Measurements from ENCODE around the gene RSL1D1.

DNA sequence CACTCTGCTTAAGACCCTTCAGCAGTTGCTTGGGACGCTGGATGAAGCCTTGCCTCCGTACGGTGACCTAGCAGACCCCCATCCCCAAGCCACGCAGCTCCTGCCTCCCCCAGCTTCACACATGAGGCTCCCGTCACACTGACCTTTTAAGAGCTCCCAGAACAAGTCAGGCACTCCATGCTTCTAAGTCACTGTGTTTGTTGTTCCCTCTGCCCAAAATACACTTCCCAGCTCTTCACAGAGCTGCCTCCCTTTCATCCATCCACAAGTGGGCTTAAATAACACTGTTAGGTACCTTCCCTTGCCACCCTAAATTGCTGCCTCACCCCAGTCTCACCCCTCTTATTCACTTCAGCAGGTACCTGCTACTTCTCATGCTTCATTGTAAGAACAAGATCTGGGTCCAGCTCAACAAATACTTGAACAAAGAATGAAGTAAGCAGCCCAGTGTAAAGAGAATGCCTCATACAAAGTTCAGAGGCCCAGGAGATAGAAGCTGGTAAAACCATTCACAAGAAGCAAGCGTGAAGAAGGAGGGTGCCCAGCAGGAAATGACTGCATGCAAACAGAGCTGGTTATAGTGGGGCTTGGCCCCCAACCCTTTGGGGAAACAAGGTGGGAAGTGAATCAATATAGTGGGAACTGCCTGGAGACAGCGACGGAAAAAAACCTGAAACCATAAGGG is 60.1 kb downstream of the RSL1D1 start:
- TF ChIP-seq TAF1 (IDR thresholded peaks at IDR 0.05; ENCODE audit: low read depth): no peak
- TF ChIP-seq, protein P1, sequence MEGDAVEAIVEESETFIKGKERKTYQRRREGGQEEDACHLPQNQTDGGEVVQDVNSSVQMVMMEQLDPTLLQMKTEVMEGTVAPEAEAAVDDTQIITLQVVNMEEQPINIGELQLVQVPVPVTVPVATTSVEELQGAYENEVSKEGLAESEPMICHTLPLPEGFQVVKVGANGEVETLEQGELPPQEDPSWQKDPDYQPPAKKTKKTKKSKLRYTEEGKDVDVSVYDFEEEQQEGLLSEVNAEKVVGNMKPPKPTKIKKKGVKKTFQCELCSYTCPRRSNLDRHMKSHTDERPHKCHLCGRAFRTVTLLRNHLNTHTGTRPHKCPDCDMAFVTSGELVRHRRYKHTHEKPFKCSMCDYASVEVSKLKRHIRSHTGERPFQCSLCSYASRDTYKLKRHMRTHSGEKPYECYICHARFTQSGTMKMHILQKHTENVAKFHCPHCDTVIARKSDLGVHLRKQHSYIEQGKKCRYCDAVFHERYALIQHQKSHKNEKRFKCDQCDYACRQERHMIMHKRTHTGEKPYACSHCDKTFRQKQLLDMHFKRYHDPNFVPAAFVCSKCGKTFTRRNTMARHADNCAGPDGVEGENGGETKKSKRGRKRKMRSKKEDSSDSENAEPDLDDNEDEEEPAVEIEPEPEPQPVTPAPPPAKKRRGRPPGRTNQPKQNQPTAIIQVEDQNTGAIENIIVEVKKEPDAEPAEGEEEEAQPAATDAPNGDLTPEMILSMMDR (IDR thresholded peaks at IDR 0.05; ENCODE audit: poor library complexity, severe bottlenecking): no peak
- TF ChIP-seq, protein P2, sequence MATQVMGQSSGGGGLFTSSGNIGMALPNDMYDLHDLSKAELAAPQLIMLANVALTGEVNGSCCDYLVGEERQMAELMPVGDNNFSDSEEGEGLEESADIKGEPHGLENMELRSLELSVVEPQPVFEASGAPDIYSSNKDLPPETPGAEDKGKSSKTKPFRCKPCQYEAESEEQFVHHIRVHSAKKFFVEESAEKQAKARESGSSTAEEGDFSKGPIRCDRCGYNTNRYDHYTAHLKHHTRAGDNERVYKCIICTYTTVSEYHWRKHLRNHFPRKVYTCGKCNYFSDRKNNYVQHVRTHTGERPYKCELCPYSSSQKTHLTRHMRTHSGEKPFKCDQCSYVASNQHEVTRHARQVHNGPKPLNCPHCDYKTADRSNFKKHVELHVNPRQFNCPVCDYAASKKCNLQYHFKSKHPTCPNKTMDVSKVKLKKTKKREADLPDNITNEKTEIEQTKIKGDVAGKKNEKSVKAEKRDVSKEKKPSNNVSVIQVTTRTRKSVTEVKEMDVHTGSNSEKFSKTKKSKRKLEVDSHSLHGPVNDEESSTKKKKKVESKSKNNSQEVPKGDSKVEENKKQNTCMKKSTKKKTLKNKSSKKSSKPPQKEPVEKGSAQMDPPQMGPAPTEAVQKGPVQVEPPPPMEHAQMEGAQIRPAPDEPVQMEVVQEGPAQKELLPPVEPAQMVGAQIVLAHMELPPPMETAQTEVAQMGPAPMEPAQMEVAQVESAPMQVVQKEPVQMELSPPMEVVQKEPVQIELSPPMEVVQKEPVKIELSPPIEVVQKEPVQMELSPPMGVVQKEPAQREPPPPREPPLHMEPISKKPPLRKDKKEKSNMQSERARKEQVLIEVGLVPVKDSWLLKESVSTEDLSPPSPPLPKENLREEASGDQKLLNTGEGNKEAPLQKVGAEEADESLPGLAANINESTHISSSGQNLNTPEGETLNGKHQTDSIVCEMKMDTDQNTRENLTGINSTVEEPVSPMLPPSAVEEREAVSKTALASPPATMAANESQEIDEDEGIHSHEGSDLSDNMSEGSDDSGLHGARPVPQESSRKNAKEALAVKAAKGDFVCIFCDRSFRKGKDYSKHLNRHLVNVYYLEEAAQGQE (IDR thresholded peaks at IDR 0.05; ENCODE audit: borderline replicate concordance): no peak
- no peak for TF ChIP-seq EZH2 (IDR thresholded peaks at IDR 0.05; ENCODE audit: borderline replicate concordance, insufficient read depth, low read length, poor library complexity, severe bottlenecking)
- TF ChIP-seq RAD21 (conservative IDR thresholded peaks at IDR 0.05): no peak
- no peak for TF ChIP-seq EP300 (conservative IDR thresholded peaks at IDR 0.05; ENCODE audit: poor library complexity, severe bottlenecking)
